Smooth muscle cell of the brain vasculature (primary cell): ENCODE data around the gene ARHGEF17.

Experiments
- DNase-seq: peaks from one replicate; pipeline ENCODE4 v3.0.0-alpha.2; 2012; ENCODE audit warnings: low read depth, low spot score

Gene ARHGEF17

GRCh38 chr11:73293356-73293936, 14.6 kb upstream of the ARHGEF17 start:
- DNase-seq, result no peak

GRCh38 chr11:73294604-73295003, 13.5 kb upstream of the ARHGEF17 start:
- DNase-seq, result no peak

GRCh38 chr11:73295241-73295995, 12.7 kb upstream of the ARHGEF17 start:
- DNase-seq, result no peak

DNA sequence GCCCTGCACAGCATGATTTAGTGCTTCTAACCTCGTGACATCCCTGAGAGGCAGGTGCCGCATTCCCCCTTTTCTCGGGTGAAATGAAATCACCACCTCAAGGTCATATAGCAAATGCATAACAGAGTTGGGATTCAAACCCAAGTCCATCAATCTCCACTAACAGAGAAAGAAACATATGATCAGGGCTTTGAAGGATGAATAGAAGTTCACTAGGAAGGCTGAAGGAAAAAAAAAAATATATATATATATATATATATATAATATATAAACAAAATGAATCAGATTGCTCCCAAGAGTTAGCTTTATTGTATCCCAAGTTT, 12.1 kb upstream of the ARHGEF17 start:
- no peak for DNase-seq

GRCh38 chr11:73296501-73297230, 11.4 kb upstream of the ARHGEF17 start:
- DNase-seq, result no peak

DNA sequence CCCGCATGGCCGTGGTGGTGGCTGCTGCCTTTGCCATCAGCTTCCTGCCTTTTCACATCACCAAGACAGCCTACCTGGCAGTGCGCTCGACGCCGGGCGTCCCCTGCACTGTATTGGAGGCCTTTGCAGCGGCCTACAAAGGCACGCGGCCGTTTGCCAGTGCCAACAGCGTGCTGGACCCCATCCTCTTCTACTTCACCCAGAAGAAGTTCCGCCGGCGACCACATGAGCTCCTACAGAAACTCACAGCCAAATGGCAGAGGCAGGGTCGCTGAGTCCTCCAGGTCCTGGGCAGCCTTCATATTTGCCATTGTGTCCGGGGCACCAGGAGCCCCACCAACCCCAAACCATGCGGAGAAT, 10.9 kb upstream of the ARHGEF17 start:
- DNase-seq, result no peak

- no peak for DNase-seq
Observed at GRCh38 chr11:73297702-73298101, 10.4 kb upstream of the ARHGEF17 start.

GRCh38 chr11:73298233-73298632, 9.8 kb upstream of the ARHGEF17 start:
- no peak for DNase-seq

GRCh38 chr11:73299751-73300150, 8.3 kb upstream of the ARHGEF17 start:
- DNase-seq, result no peak

- DNase-seq, result no peak
Observed at GRCh38 chr11:73306069-73306841, 1.8 kb upstream of the ARHGEF17 start.

DNA sequence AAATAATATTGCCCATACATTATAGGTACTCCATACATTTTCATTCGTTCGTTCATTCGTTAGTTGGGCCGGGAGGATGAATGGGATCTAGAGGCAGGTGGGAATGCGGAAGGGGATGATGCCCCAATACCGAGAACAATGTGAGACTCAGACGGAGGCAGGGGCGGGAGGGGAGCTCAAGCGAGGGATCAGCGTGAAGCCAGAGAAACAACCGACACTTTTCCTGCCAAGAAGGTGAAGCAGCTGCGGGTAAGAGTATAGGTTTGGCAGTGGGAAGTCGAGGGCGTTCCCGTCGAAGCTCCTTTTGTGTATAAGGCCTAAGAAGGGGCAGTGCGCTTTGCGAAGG, 1.1 kb upstream of the ARHGEF17 start:
- no peak for DNase-seq

DNA sequence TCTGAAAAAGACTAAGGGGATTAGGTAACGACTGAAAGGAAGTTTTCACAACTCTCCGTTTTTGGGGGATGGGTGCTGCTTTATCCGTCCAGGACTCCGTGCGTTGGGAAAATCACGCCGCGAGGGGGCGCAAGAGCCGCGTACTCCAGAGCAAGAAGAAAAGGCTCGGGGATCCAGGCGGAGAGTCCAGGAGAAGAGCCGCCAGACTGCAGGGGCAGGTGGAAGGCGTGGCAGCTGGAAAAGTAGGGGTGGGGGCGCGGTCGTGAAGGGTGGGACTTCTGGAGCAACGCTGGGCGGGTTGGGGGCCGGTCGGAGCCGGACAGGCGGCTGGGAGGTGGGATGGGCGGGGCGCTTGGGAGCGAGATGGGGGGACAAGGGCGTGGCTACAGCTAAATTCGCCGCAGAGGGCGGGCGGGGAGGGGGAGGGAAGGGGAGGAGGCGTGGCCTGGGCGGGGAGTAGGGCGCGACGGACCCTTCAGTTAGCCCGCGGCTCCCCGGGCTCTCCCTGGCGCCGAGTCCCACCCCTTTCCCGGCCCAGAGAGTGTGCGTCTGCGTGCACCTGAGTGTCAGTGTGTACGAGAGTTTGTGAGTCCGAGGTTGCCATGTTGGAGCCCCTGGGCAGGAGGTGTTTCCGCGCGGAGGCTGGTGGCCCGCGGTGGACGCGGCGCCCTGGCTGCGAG, 613 bp upstream of the ARHGEF17 start:
- peak; percentile 97 for DNase-seq

GRCh38 chr11:73308961-73309919, 1.2 kb downstream of the ARHGEF17 start:
- DNase-seq, result peak; percentile 86

GRCh38 chr11:73310076-73310475, 2.0 kb downstream of the ARHGEF17 start:
- no peak for DNase-seq

DNA sequence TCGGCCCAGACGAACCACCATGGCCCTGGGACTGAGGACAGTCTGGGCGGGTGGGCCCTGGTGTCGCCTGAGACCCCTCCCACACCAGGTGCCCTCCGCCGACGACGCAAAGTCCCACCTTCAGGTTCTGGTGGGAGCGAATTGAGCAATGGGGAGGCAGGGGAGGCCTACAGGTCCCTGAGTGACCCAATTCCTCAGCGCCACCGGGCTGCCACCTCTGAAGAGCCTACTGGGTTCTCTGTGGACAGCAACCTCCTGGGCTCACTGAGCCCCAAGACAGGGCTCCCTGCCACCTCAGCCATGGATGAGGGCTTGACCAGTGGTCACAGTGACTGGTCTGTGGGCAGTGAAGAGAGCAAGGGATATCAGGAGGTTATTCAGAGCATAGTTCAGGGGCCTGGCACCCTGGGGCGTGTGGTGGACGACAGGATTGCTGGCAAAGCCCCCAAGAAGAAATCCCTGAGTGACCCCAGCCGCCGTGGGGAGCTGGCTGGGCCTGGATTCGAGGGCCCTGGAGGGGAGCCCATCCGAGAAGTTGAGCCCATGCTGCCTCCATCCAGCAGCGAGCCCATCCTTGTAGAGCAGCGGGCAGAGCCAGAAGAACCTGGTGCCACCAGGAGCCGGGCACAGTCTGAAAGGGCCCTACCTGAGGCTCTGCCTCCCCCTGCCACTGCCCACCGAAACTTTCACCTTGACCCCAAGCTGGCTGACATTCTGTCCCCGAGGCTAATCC, 2.8 kb downstream of the ARHGEF17 start:
- DNase-seq, result no peak

GRCh38 chr11:73311394-73311869, 3.4 kb downstream of the ARHGEF17 start:
- no peak for DNase-seq

GRCh38 chr11:73312036-73312435, 4.0 kb downstream of the ARHGEF17 start:
- DNase-seq, result no peak

DNA sequence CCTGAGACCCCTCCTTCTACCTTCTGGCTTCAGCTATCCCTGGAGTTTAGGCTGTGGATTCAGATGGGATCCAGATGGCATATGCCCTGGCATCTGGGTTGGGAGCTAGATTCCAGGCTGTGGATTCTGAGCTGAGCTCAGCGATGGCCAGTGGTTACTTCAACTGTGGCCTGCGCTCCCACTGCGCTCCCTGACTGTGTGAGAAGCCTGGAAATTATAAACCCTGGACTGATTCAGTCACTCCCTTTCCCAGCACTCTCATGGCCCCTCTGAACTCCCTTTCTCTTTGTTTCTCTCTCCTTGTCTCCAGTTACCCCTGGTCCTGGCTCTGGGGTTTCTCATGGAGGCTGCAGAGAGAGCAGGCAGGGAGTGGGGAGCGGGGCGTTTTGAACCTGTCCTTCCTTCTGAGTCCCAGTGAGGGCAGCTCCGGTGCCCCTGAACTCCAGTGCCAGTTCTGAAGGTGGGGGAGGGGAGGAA, 4.8 kb downstream of the ARHGEF17 start:
- DNase-seq, result no peak

GRCh38 chr11:73313652-73314051, 5.6 kb downstream of the ARHGEF17 start:
- DNase-seq, result no peak
